Activated T-cell treated with anti-CD3 and anti-CD28 coated beads, Interleukin-2, amount 50 U/mL, for 48 hours (primary cell): ENCODE measurements around the gene REV3L.

Source experiments
- DNase-seq, 2 experiments: peaks; one replicate each; pipeline ENCODE4 v3.0.0-alpha.2; 2020

The REV3L gene

GRCh38 chr6:111254004-111254778 lies 228.8 kb downstream of the REV3L start:
- DNase-seq: no peak

- no peak for DNase-seq
Observed at GRCh38 chr6:111252726-111253125, 230.3 kb downstream of the REV3L start.

GRCh38 chr6:111250791-111251354 lies 232.1 kb downstream of the REV3L start:
- no peak for DNase-seq
